Left renal pelvis (tissue), 4 donors: ENCODE results near the gene MYL10. TPM values are rescaled to one million over a fixed set of nuclear protein-coding genes. Genes with fewer than 3 reads are reported as not detected.
"Not testable (repeated sequence)": the region's sequence is repeated elsewhere in the genome, so short reads cannot be mapped to it uniquely, and the experiment has no call there.

ENCODE experiments used
- DNase-seq, 4 donors: peaks; one replicate each; pipeline ENCODE4 v3.0.0-alpha.2; 2013; ENCODE audit warnings: low read depth in 4 of 4, low spot score in 3 of 4
- polyA plus RNA-seq, 4 donors: library from polyadenylated mRNA; unstranded; fragments of 120-200 nt; gene quantifications; one replicate each; pipeline ENCODE4 v1.2.1, GENCODE V29; 2013; ENCODE audit not compliant: insufficient read length in 4 of 4

Gene MYL10
- polyA plus RNA-seq, 4 donors, result 0.22 to 0.40 (median 0.31) TPM; not detected in 1

- no peak for DNase-seq
Measured at GRCh38 chr7:101657171-101657570, 28.1 kb upstream of the MYL10 start.

- no peak for DNase-seq
Measured at GRCh38 chr7:101651112-101651511, 22.0 kb upstream of the MYL10 start.

- no peak for DNase-seq
Measured at GRCh38 chr7:101650579-101651081, 21.5 kb upstream of the MYL10 start.

- DNase-seq, result not testable (repeated sequence)
Measured at GRCh38 chr7:101647876-101648275, 18.8 kb upstream of the MYL10 start.

GRCh38 chr7:101645951-101646350, 16.9 kb upstream of the MYL10 start:
- no peak for DNase-seq

GRCh38 chr7:101644879-101645278, 15.8 kb upstream of the MYL10 start:
- no peak for DNase-seq

GRCh38 chr7:101639127-101639526, 10.0 kb upstream of the MYL10 start:
- not testable (repeated sequence) for DNase-seq

GRCh38 chr7:101636822-101637623, 7.9 kb upstream of the MYL10 start:
- no peak for DNase-seq

GRCh38 chr7:101635484-101635883, 6.4 kb upstream of the MYL10 start:
- DNase-seq, result no peak

GRCh38 chr7:101634196-101634717, 5.2 kb upstream of the MYL10 start:
- DNase-seq, result no peak

GRCh38 chr7:101633511-101633910, 4.4 kb upstream of the MYL10 start:
- DNase-seq, result no peak

GRCh38 chr7:101632641-101633040, 3.5 kb upstream of the MYL10 start:
- no peak for DNase-seq

- DNase-seq, result no peak
Measured at GRCh38 chr7:101631224-101631714, 2.2 kb upstream of the MYL10 start.

- DNase-seq, result no peak
Measured at GRCh38 chr7:101630591-101630990, 1.5 kb upstream of the MYL10 start.

- DNase-seq, result no peak
Measured at GRCh38 chr7:101628522-101628921, 574 bp downstream of the MYL10 start.

GRCh38 chr7:101626758-101627157, 2.3 kb downstream of the MYL10 start:
- no peak for DNase-seq

GRCh38 chr7:101626069-101626671, 2.9 kb downstream of the MYL10 start:
- DNase-seq, result no peak

GRCh38 chr7:101625031-101625791, 3.9 kb downstream of the MYL10 start:
- no peak for DNase-seq

- no peak for DNase-seq
Measured at GRCh38 chr7:101624246-101625001, 4.7 kb downstream of the MYL10 start.

GRCh38 chr7:101622609-101623173, 6.4 kb downstream of the MYL10 start:
- DNase-seq, result no peak
